Neutrophil (primary cell): ENCODE results near the gene HGS.

Source experiments
- H3K27ac ChIP-seq: fragments of 200-600 bp; sonication (generic); 2 replicates; pipeline ENCODE4 v1.5.1; 2016; ENCODE audit warnings: mild to moderate bottlenecking, moderate library complexity
- H3K27me3 ChIP-seq: fragments of 200-600 bp; sonication (generic); 2 replicates; pipeline ENCODE4 v1.6.0; 2016; ENCODE audit warnings: mild to moderate bottlenecking
- H3K36me3 ChIP-seq: fragments of 200-600 bp; sonication (generic); 2 replicates; pipeline ENCODE4 v1.5.1; 2017
- H3K4me1 ChIP-seq, 2 experiments: fragments of 200-600 bp in 1 of 2; sonication (generic) in 1 of 2; 1 replicate in 1 of 2; 2 replicates in 1 of 2; pipeline versions ENCODE4 v1.5.1 to v1.6.1; 2013 to 2016; ENCODE audit warnings: low read depth in 1 of 2, low read length in 1 of 2, mild to moderate bottlenecking in 1 of 2, moderate library complexity in 1 of 2; ENCODE audit not compliant: control insufficient read depth in 1 of 2, insufficient read depth in 1 of 2
- H3K4me3 ChIP-seq, 2 experiments: fragments of 200-600 bp in 1 of 2; sonication (generic) in 1 of 2; 1 replicate in 1 of 2; 2 replicates in 1 of 2; pipeline ENCODE4 v1.5.1; 2013 to 2016; ENCODE audit warnings: low read depth in 1 of 2, low read length in 1 of 2, mild to moderate bottlenecking in 1 of 2, moderate library complexity in 1 of 2
- H3K9me3 ChIP-seq: fragments of 200-600 bp; sonication (generic); 2 replicates; pipeline ENCODE4 v1.5.1; 2016
- CTCF ChIP-seq: fragments of 200-600 bp; sonication (generic); IDR thresholded peaks from 2 replicates; pipeline ENCODE4 v1.5.1; 2016; ENCODE audit warnings: antibody characterized with exemption

HGS gene

GRCh38 chr17:81706757-81707624, 23.2 kb downstream of the HGS start:
- Histone ChIP-seq H3K36me3 (no peaks in the 10 kb centered on the region), H3K9me3 (no peaks in the 10 kb centered on the region), H3K4me1 (peaks cover 43 to 54% of the 10 kb centered on the region in 2 experiments), H3K27me3 (no peaks in the 10 kb centered on the region), H3K27ac (no peak overlapping the region), H3K4me3 (no peak overlapping the region)
- no peak for TF ChIP-seq CTCF

GRCh38 chr17:81707725-81708646, 24.2 kb downstream of the HGS start:
- Histone ChIP-seq H3K9me3 (no peaks in the 10 kb centered on the region), H3K27me3 (no peaks in the 10 kb centered on the region), H3K27ac (no peak overlapping the region), H3K4me3 (no peak overlapping the region), H3K36me3 (no peaks in the 10 kb centered on the region), H3K4me1 (peaks cover 43 to 52% of the 10 kb centered on the region in 2 experiments)
- no peak for TF ChIP-seq CTCF

GRCh38 chr17:81708739-81709185, 25.0 kb downstream of the HGS start:
- H3K27me3 ChIP-seq: no peaks in the 10 kb centered on the region

GRCh38 chr17:81710514-81711308, 26.9 kb downstream of the HGS start:
- Histone ChIP-seq H3K4me3 (peak overlapping the region; percentile 67 to 71), H3K27ac (peak overlapping the region; percentile 61), H3K4me1 (peaks cover 39 to 42% of the 10 kb centered on the region in 2 experiments), H3K36me3 (no peaks in the 10 kb centered on the region), H3K9me3 (no peaks in the 10 kb centered on the region), H3K27me3 (no peaks in the 10 kb centered on the region)
- TF ChIP-seq CTCF: no peak

More at GRCh38 chr17:81708739-81709185, 25.0 kb downstream of the HGS start:
- Histone ChIP-seq H3K4me3 (no peak overlapping the region), H3K4me1 (peaks cover 44 to 50% of the 10 kb centered on the region in 2 experiments), H3K9me3 (no peaks in the 10 kb centered on the region), H3K36me3 (no peaks in the 10 kb centered on the region), H3K27ac (no peak overlapping the region)
- no peak for TF ChIP-seq CTCF
